HepG2 (cell line): Measurements from ENCODE around the gene DPY19L3. TPM values are rescaled to one million over a fixed set of nuclear protein-coding genes. Genes with fewer than 3 reads are reported as not detected.

Experiments used
- HMG20A ChIP-seq: IDR thresholded peaks from 2 replicates; pipeline ENCODE4 v1.6.1; 2016; ENCODE audit warnings: borderline replicate concordance
- HOXA5 ChIP-seq: sonication (generic); formaldehyde crosslinking; IDR thresholded peaks from 2 replicates; pipeline ENCODE4 v1.4.0; 2020; ENCODE audit warnings: missing genetic modification reagents
- KLF15 ChIP-seq: sonication (generic); formaldehyde crosslinking; IDR thresholded peaks from 2 replicates; pipeline ENCODE4 v1.8.1; 2023; ENCODE audit warnings: borderline replicate concordance, mild to moderate bottlenecking, inconsistent platforms, missing genetic modification reagents, mixed read lengths
- NCOA5 ChIP-seq: sonication (generic); formaldehyde crosslinking; IDR thresholded peaks from 2 replicates; pipeline ENCODE4 v1.4.0; 2020; ENCODE audit warnings: missing genetic modification reagents
- NFIB ChIP-seq: sonication (generic); formaldehyde crosslinking; IDR thresholded peaks from 2 replicates; pipeline ENCODE4 v1.9.0; 2021; ENCODE audit warnings: missing genetic modification reagents, mild to moderate bottlenecking, borderline replicate concordance
- NR2C2 ChIP-seq: sonication (generic); formaldehyde crosslinking; IDR thresholded peaks from 2 replicates; pipeline ENCODE4 v1.4.0; 2020; ENCODE audit warnings: missing genetic modification reagents, mild to moderate bottlenecking, moderate library complexity, borderline replicate concordance
- PPARG ChIP-seq: conservative IDR thresholded peaks from 2 replicates; pipeline ENCODE4 v1.6.1; 2016; ENCODE audit warnings: missing biosample characterization, missing genetic modification reagents
- PRDM4 ChIP-seq: sonication (generic); formaldehyde crosslinking; IDR thresholded peaks from 2 replicates; pipeline ENCODE4 v1.9.0; 2021; ENCODE audit warnings: missing genetic modification reagents, borderline replicate concordance
- RFX3 ChIP-seq: IDR thresholded peaks from 2 replicates; pipeline ENCODE4 v1.6.1; 2016; ENCODE audit warnings: missing biosample characterization, missing genetic modification reagents
- SALL2 ChIP-seq: sonication (generic); formaldehyde crosslinking; IDR thresholded peaks from 2 replicates; pipeline ENCODE4 v1.8.1; 2023; ENCODE audit warnings: mild to moderate bottlenecking, missing genetic modification reagents, inconsistent platforms
- TBP ChIP-seq: sonication (generic); formaldehyde crosslinking; IDR thresholded peaks from 2 replicates; pipeline ENCODE4 v1.5.0; 2020; ENCODE audit warnings: missing genetic modification reagents
- TCF12 ChIP-seq, 2 experiments: fragments of 450-650 bp in 1 of 2; sonication (generic) in 1 of 2; formaldehyde crosslinking in 1 of 2; IDR thresholded peaks; 2 replicates each; pipeline versions ENCODE4 v1.6.1 to v1.8.0; 2017 to 2022; ENCODE audit warnings: antibody characterized with exemption in 1 of 2, mild to moderate bottlenecking in 1 of 2, missing genetic modification reagents in 1 of 2, moderate library complexity in 1 of 2
- YEATS4 ChIP-seq: sonication (generic); formaldehyde crosslinking; IDR thresholded peaks from 2 replicates; pipeline ENCODE4 v1.4.0; 2020; ENCODE audit warnings: missing genetic modification reagents, borderline replicate concordance
- ZBTB21 ChIP-seq: sonication (generic); formaldehyde crosslinking; IDR thresholded peaks from 2 replicates; pipeline ENCODE4 v1.4.0; 2020; ENCODE audit warnings: missing genetic modification reagents
- ZBTB4 ChIP-seq: sonication (generic); formaldehyde crosslinking; IDR thresholded peaks from 2 replicates; pipeline ENCODE4 v1.4.0; 2020; ENCODE audit warnings: missing genetic modification reagents, mild to moderate bottlenecking, borderline replicate concordance
- ZBTB7A ChIP-seq: sonication (generic); formaldehyde crosslinking; IDR thresholded peaks from 2 replicates; pipeline ENCODE4 v1.8.0; 2022; ENCODE audit warnings: mild to moderate bottlenecking, missing genetic modification reagents
- ZC3H13 ChIP-seq: sonication (generic); formaldehyde crosslinking; IDR thresholded peaks from 2 replicates; pipeline ENCODE4 v1.8.1; 2023; ENCODE audit warnings: mild to moderate bottlenecking, missing genetic modification reagents, moderate library complexity
- ZIK1 ChIP-seq: sonication (generic); formaldehyde crosslinking; IDR thresholded peaks from 2 replicates; pipeline ENCODE4 v1.5.0; 2020; ENCODE audit warnings: mild to moderate bottlenecking, low read depth, missing genetic modification reagents, borderline replicate concordance
- ZNF547 ChIP-seq: sonication (generic); formaldehyde crosslinking; IDR thresholded peaks from 2 replicates; pipeline ENCODE4 v1.5.1; 2020; ENCODE audit warnings: mild to moderate bottlenecking, missing genetic modification reagents
- ZNF749 ChIP-seq: sonication (generic); formaldehyde crosslinking; IDR thresholded peaks from 2 replicates; pipeline ENCODE4 v1.8.0; 2022; ENCODE audit warnings: mild to moderate bottlenecking, missing genetic modification reagents, moderate library complexity, borderline replicate concordance
- polyA plus RNA-seq, 8 experiments: library from polyadenylated mRNA; depleted of rRNA in 3 of 8; stranded (reverse) in 7 of 8; unstranded in 1 of 8; fragments of >200 nt; fragmentation: Illumina TruSeq in 4 of 8; extraction: Trizol in 4 of 8; gene quantifications; 2 replicates each; pipeline versions ENCODE4 v1.2.1 to v1.2.3, GENCODE V29; 2011 to 2016; ENCODE audit warnings: low read depth in 4 of 8, missing spikeins in 1 of 8, mixed read lengths in 1 of 8; ENCODE audit not compliant: insufficient read depth in 1 of 8
- total RNA-seq, 5 experiments: library from RNA; depleted of rRNA; stranded (reverse); fragments of >200 nt; fragmentation: Illumina TruSeq; extraction: Trizol; gene quantifications; 2 replicates each; pipeline ENCODE4 v1.2.3, GENCODE V29; 2016; ENCODE audit warnings: low read depth in 1 of 5
- TF ChIP-seq, protein P1 (sequence below): sonication (generic); formaldehyde crosslinking; IDR thresholded peaks from 2 replicates; pipeline ENCODE4 v1.5.1; 2020; ENCODE audit warnings: mild to moderate bottlenecking, moderate library complexity, missing genetic modification reagents
- TF ChIP-seq, protein P2 (sequence below): IDR thresholded peaks from 2 replicates; pipeline ENCODE4 v1.6.1; 2016; ENCODE audit warnings: control low read depth

The DPY19L3 gene
- total and polyA plus RNA-seq, 2 of the 13 experiments (the other 11 are each of a cell fraction or from before 2014, with no cell fraction given), result 21.6 to 25.2 TPM

DNA sequence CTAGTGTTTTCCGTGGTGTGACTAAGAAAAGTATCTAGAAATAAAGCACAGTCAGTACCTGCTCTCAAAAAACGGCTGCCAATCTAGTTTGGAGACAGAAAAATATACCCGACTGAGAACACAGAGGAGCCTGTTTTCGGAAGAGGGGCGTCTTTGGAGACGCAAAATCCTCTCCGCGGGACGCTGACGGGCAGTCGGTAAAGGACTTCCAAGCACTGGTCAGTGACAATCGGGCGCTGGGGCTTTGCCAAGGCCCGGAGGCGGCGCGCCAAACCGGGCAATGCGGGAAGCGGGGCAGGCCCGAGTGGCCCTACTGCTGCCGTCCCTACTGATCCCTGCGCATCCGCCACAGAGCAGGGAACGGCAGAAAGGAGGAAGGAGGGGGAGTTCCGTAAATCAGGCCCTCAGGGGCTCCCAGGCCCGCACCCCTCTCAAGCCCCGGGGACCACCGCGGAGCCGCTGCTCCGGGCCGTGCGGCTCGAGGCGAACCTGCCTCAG, 588 bp upstream of the DPY19L3 start (continued):
- TF ChIP-seq ZBTB4 (CRISPR knock-in tag) (0 out of 2 replicates have a peak, but pooled peaks have one; percentile 40), KLF15 (no peak), ZNF749 (CRISPR knock-in tag) (no peak), SALL2 (no peak), PRDM4 (CRISPR knock-in tag) (no peak), ZC3H13 (CRISPR knock-in tag) (0 out of 2 replicates have a peak, but pooled peaks have one; percentile 46), NCOA5 (no peak), YEATS4 (CRISPR knock-in tag) (no peak), NFIB (CRISPR knock-in tag) (no peak), ZBTB7A (CRISPR knock-in tag) (no peak), NR2C2 (CRISPR knock-in tag) (no peak), PPARG (CRISPR knock-in tag) (no peak), HMG20A (CRISPR knock-in tag) (no peak), HOXA5 (CRISPR knock-in tag) (no peak), ZBTB21 (CRISPR knock-in tag) (no peak), RFX3 (CRISPR knock-in tag) (no peak), TBP (CRISPR knock-in tag) (no peak), ZNF547 (CRISPR knock-in tag) (0 out of 2 replicates have a peak, but pooled peaks have one; percentile 70), TCF12 (IDR thresholded peaks at IDR 0.05) (no peak), TCF12 (CRISPR knock-in tag; IDR thresholded peaks at IDR 0.05) (0 out of 2 replicates have a peak, but pooled peaks have one; percentile 25), ZIK1 (CRISPR knock-in tag) (no peak)
- TF ChIP-seq, protein P1, sequence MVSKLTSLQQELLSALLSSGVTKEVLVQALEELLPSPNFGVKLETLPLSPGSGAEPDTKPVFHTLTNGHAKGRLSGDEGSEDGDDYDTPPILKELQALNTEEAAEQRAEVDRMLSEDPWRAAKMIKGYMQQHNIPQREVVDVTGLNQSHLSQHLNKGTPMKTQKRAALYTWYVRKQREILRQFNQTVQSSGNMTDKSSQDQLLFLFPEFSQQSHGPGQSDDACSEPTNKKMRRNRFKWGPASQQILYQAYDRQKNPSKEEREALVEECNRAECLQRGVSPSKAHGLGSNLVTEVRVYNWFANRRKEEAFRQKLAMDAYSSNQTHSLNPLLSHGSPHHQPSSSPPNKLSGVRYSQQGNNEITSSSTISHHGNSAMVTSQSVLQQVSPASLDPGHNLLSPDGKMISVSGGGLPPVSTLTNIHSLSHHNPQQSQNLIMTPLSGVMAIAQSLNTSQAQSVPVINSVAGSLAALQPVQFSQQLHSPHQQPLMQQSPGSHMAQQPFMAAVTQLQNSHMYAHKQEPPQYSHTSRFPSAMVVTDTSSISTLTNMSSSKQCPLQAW (CRISPR knock-in tag), result 0 out of 2 replicates have a peak, but pooled peaks have one; percentile 29
- TF ChIP-seq, protein P2, sequence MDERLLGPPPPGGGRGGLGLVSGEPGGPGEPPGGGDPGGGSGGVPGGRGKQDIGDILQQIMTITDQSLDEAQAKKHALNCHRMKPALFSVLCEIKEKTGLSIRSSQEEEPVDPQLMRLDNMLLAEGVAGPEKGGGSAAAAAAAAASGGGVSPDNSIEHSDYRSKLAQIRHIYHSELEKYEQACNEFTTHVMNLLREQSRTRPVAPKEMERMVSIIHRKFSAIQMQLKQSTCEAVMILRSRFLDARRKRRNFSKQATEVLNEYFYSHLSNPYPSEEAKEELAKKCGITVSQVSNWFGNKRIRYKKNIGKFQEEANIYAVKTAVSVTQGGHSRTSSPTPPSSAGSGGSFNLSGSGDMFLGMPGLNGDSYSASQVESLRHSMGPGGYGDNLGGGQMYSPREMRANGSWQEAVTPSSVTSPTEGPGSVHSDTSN (CRISPR knock-in tag), result no peak
